ENCODE measurements around the gene CCDC59. TPM values are rescaled to one million over a fixed set of nuclear protein-coding genes. Genes with fewer than 3 reads are reported as not detected.

The CCDC59 gene
- total and polyA plus RNA-seq, 9 donors, result 29.6 to 85.0 (median 42.1) TPM

DNA sequence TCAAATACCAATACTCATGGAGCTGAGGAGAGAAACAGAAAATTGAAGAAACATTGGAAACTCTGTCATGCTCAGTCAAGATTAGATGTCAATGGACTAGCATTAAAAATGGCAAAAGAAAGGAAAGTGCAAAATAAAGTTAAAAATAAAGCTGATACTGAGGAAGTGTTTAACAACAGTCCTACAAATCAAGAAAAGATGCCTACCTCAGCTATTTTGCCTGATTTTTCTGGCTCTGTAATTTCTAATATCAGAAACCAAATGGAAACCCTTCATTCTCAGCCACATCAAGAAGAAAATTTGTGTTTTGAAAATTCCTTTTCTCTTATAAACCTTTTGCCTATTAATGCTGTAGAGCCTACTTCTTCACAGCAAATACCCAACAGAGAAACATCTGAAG is 40.7 kb upstream of the CCDC59 start:
- H3K4me1 ChIP-seq (ENCODE audit: insufficient read depth), result no peaks in the 10 kb centered on the region
- H3K27me3 ChIP-seq, result no peaks in the 10 kb centered on the region
- H3K36me3 ChIP-seq, result no peaks in the 10 kb centered on the region
- H3K4me3 ChIP-seq, result no peak overlapping the region
- intact Hi-C loops (cut with DNase I), result no loop called here
- TF ChIP-seq POLR2A (IDR thresholded peaks at IDR 0.05) (no peak), CTCF (IDR thresholded peaks at IDR 0.05) (no peak), EP300 (IDR thresholded peaks at IDR 0.05) (no peak)
- no peak overlapping the region for H3K27ac ChIP-seq
- DNase-seq, result no peak
- H3K9me3 ChIP-seq, result no peaks in the 10 kb centered on the region

DNA sequence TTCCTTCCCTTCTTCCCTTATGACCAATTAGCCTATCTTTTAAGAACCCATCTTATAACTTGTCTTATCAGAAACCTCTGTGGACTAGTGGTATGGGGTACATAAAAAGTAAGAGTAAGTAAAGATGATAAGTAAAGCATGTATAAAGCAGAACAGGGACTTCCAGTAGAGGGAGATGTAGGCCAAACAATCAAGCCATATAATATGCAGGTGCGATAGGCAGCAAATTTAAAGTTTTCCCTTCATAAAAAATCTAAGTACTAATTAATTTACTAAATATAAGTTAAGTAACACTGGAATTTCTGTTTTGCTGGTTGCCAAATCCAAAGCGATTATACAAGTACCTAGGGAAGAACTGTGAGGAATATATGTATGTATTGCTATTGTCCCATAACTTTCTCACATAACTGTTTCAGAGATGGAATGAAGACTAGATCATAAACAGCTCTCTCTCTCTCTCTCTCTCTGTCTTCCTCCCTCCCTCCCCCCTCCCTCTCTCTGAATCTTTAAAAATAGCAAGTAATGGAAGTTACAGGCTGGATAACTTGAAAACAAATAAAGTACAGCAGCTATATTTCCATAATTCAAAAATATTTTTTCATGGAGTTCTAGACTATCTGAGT is 25.9 kb upstream of the CCDC59 start:
- Histone ChIP-seq H3K4me1 (ENCODE audit: insufficient read depth) (no peaks in the 10 kb centered on the region), H3K9me3 (no peaks in the 10 kb centered on the region), H3K4me3 (no peak overlapping the region), H3K27me3 (no peaks in the 10 kb centered on the region), H3K36me3 (no peaks in the 10 kb centered on the region), H3K27ac (no peak overlapping the region)
- WGBS, 3 donors, result 55 to 64% (median 59%) methylated on average over 2 of the region's 2 CpGs
- no peak for DNase-seq
- intact Hi-C loops (cut with DNase I), result no loop called here
- TF ChIP-seq POLR2A (IDR thresholded peaks at IDR 0.05) (no peak), CTCF (IDR thresholded peaks at IDR 0.05) (no peak), EP300 (IDR thresholded peaks at IDR 0.05) (no peak)

DNA sequence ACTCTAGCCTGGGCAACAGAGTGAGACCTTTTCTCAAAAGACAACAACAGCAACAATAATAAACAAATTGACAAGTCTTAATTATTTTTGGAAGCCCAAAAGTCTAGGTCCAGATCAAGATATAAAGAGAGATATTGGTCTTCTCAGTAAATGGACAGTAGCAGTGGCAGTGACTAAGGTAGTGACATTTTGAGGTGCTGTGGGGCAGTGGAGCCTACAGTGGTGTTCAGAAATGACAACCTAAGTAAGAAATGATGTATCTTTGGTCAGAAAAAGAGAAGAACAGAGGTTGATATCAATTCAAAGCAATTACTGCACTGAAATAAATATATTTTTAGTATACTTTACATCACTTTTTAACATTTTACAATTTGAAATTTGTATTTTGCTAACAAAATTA is 20.8 kb upstream of the CCDC59 start:
- Histone ChIP-seq H3K27me3 (no peaks in the 10 kb centered on the region), H3K36me3 (no peaks in the 10 kb centered on the region), H3K4me1 (ENCODE audit: insufficient read depth) (no peaks in the 10 kb centered on the region), H3K4me3 (no peak overlapping the region), H3K9me3 (no peaks in the 10 kb centered on the region), H3K27ac (no peak overlapping the region)
- intact Hi-C loops (cut with DNase I), result no loop called here
- DNase-seq, result no peak
- TF ChIP-seq POLR2A (IDR thresholded peaks at IDR 0.05) (no peak), CTCF (IDR thresholded peaks at IDR 0.05) (no peak)

- intact Hi-C loops (cut with DNase I), result no loop called here
- Histone ChIP-seq H3K36me3 (no peaks in the 10 kb centered on the region), H3K27ac (no peak overlapping the region), H3K4me1 (ENCODE audit: insufficient read depth) (no peaks in the 10 kb centered on the region), H3K9me3 (no peaks in the 10 kb centered on the region), H3K4me3 (no peak overlapping the region), H3K27me3 (no peaks in the 10 kb centered on the region)
- no peak for DNase-seq
- 91 to 97% (median 95%) methylated on average over 2 of the region's 2 CpGs for WGBS, 3 donors
- no peak for TF ChIP-seq CTCF (IDR thresholded peaks at IDR 0.05)
These were observed 17.0 kb upstream of the CCDC59 start for GRCh38 chr12:82375201-82375600.

GRCh38 chr12:82366197-82366596 is 8.0 kb upstream of the CCDC59 start:
- no peak for DNase-seq
- intact Hi-C loops (cut with DNase I), result no loop called here

More at GRCh38 chr12:82366197-82366596, 8.0 kb upstream of the CCDC59 start:
- no peak overlapping the region for H3K4me3 ChIP-seq
- WGBS, 3 donors, result 81 to 86% (median 83%) methylated on average over 1 of the region's 1 CpG
- no peaks in the 10 kb centered on the region for H3K4me1 ChIP-seq (ENCODE audit: insufficient read depth)
- H3K27me3 ChIP-seq, result no peaks in the 10 kb centered on the region
- TF ChIP-seq POLR2A (IDR thresholded peaks at IDR 0.05) (no peak), EP300 (IDR thresholded peaks at IDR 0.05) (no peak), CTCF (IDR thresholded peaks at IDR 0.05) (no peak)
- no peaks in the 10 kb centered on the region for H3K9me3 ChIP-seq
- no peak overlapping the region for H3K27ac ChIP-seq
- H3K36me3 ChIP-seq, result no peaks in the 10 kb centered on the region

Data from ovary (tissue), 9 donors.